HepG2 (cell line): ENCODE measurements around the gene CCDC17. TPM values are rescaled to one million over a fixed set of nuclear protein-coding genes. Genes with fewer than 3 reads are reported as not detected.

Experiments
- ATM ChIP-seq: fragments of 450-650 bp; IDR thresholded peaks from 2 replicates; pipeline ENCODE4 v1.7.1; 2017; ENCODE audit warnings: mild to moderate bottlenecking, borderline replicate concordance
- BRD4 ChIP-seq: sonication (generic); formaldehyde crosslinking; IDR thresholded peaks from 2 replicates; pipeline ENCODE4 v1.4.0; 2020; ENCODE audit warnings: missing genetic modification reagents
- EEA1 ChIP-seq: sonication (generic); formaldehyde crosslinking; IDR thresholded peaks from 2 replicates; pipeline ENCODE4 v1.5.1; 2020; ENCODE audit warnings: mild to moderate bottlenecking, missing genetic modification reagents, borderline replicate concordance
- EP300 ChIP-seq, 3 experiments: sonication (generic) in 1 of 3; formaldehyde crosslinking in 1 of 3; IDR thresholded peaks; 2 replicates each; pipeline versions ENCODE4 v1.5.1 to v1.6.1; 2011 to 2020; ENCODE audit warnings: low read depth in 2 of 3, low read length in 2 of 3, borderline replicate concordance in 1 of 3, improper control_type of control experiment in 1 of 3, mild to moderate bottlenecking in 1 of 3, missing genetic modification reagents in 1 of 3, moderate library complexity in 1 of 3
- FOXJ3 ChIP-seq: sonication (generic); formaldehyde crosslinking; IDR thresholded peaks from 2 replicates; pipeline ENCODE4 v1.4.0; 2020; ENCODE audit warnings: missing genetic modification reagents, mild to moderate bottlenecking, borderline replicate concordance
- KLF6 ChIP-seq: IDR thresholded peaks from 2 replicates; pipeline ENCODE4 v1.8.0; 2016; ENCODE audit warnings: missing biosample characterization, missing genetic modification reagents
- MXD4 ChIP-seq: IDR thresholded peaks from 2 replicates; pipeline ENCODE4 v1.6.1; 2016; ENCODE audit warnings: mild to moderate bottlenecking, missing biosample characterization, missing genetic modification reagents
- NR2F2 ChIP-seq: IDR thresholded peaks from 2 replicates; pipeline ENCODE4 v1.6.1; 2012; ENCODE audit warnings: low read depth, inconsistent platforms, borderline replicate concordance
- POLR2G ChIP-seq: fragments of 200-400 bp; formaldehyde crosslinking; IDR thresholded peaks from 2 replicates; pipeline ENCODE4 v1.6.1; 2018; ENCODE audit warnings: mild to moderate bottlenecking, low read depth, low read length, moderate library complexity
- RAD51 ChIP-seq: fragments of 450-650 bp; IDR thresholded peaks from 2 replicates; pipeline ENCODE4 v1.6.1; 2016; ENCODE audit warnings: borderline replicate concordance
- RFXAP ChIP-seq: sonication (generic); formaldehyde crosslinking; IDR thresholded peaks from 2 replicates; pipeline ENCODE4 v1.4.0; 2020; ENCODE audit warnings: missing genetic modification reagents, borderline replicate concordance
- SAP130 ChIP-seq: IDR thresholded peaks from 2 replicates; pipeline ENCODE4 v1.6.1; 2016; ENCODE audit warnings: low read depth
- SP5 ChIP-seq: IDR thresholded peaks from 2 replicates; pipeline ENCODE4 v1.6.1; 2016; ENCODE audit warnings: low read depth, borderline replicate concordance
- ZMYM2 ChIP-seq: sonication (generic); formaldehyde crosslinking; IDR thresholded peaks from 2 replicates; pipeline ENCODE4 v1.8.0; 2022; ENCODE audit warnings: mild to moderate bottlenecking, missing genetic modification reagents
- ZNF10 ChIP-seq: sonication (generic); formaldehyde crosslinking; IDR thresholded peaks from 2 replicates; pipeline ENCODE4 v1.4.0; 2020; ENCODE audit warnings: mild to moderate bottlenecking, low read depth, missing genetic modification reagents, borderline replicate concordance
- ZNF256 ChIP-seq: sonication (generic); formaldehyde crosslinking; conservative IDR thresholded peaks from 2 replicates; pipeline ENCODE4 v1.4.0; 2020; ENCODE audit warnings: missing genetic modification reagents
- ZNF337 ChIP-seq: sonication (generic); formaldehyde crosslinking; IDR thresholded peaks from 2 replicates; pipeline ENCODE4 v1.5.1; 2020; ENCODE audit warnings: missing genetic modification reagents, low read depth, mild to moderate bottlenecking, borderline replicate concordance
- ZNF441 ChIP-seq: sonication (generic); formaldehyde crosslinking; IDR thresholded peaks from 2 replicates; pipeline ENCODE4 v1.7.0; 2021; ENCODE audit warnings: missing genetic modification reagents, borderline replicate concordance
- ZNF614 ChIP-seq: IDR thresholded peaks from 2 replicates; pipeline ENCODE4 v1.6.1; 2018; ENCODE audit warnings: missing biosample characterization, missing genetic modification reagents, inconsistent platforms, borderline replicate concordance
- ZNF775 ChIP-seq: sonication (generic); formaldehyde crosslinking; IDR thresholded peaks from 2 replicates; pipeline ENCODE4 v1.4.0; 2020; ENCODE audit warnings: missing genetic modification reagents, mild to moderate bottlenecking, moderate library complexity, borderline replicate concordance
- ZNF891 ChIP-seq: sonication (generic); formaldehyde crosslinking; IDR thresholded peaks from 2 replicates; pipeline ENCODE4 v1.5.0; 2020; ENCODE audit warnings: mild to moderate bottlenecking, missing genetic modification reagents
- polyA plus RNA-seq, 8 experiments: library from polyadenylated mRNA; depleted of rRNA in 3 of 8; stranded (reverse) in 7 of 8; unstranded in 1 of 8; fragments of >200 nt; fragmentation: Illumina TruSeq in 4 of 8; extraction: Trizol in 4 of 8; gene quantifications; 2 replicates each; pipeline versions ENCODE4 v1.2.1 to v1.2.3, GENCODE V29; 2011 to 2016; ENCODE audit warnings: low read depth in 4 of 8, missing spikeins in 1 of 8, mixed read lengths in 1 of 8; ENCODE audit not compliant: insufficient read depth in 1 of 8
- total RNA-seq, 5 experiments: library from RNA; depleted of rRNA; stranded (reverse); fragments of >200 nt; fragmentation: Illumina TruSeq; extraction: Trizol; gene quantifications; 2 replicates each; pipeline ENCODE4 v1.2.3, GENCODE V29; 2016; ENCODE audit warnings: low read depth in 1 of 5
- TF ChIP-seq, protein P1 (sequence below): sonication (generic); formaldehyde crosslinking; IDR thresholded peaks from 2 replicates; pipeline ENCODE4 v1.4.0; 2020; ENCODE audit warnings: mild to moderate bottlenecking, missing genetic modification reagents
- TF ChIP-seq, protein P2 (sequence below): sonication (generic); formaldehyde crosslinking; IDR thresholded peaks from 2 replicates; pipeline ENCODE4 v1.9.0; 2022; ENCODE audit warnings: missing genetic modification reagents, mild to moderate bottlenecking, borderline replicate concordance
- TF ChIP-seq, protein P3 (sequence below): sonication (generic); formaldehyde crosslinking; conservative IDR thresholded peaks from 2 replicates; pipeline ENCODE4 v1.4.0; 2020; ENCODE audit warnings: missing genetic modification reagents
- TF ChIP-seq, protein P4 (sequence below): sonication (generic); formaldehyde crosslinking; IDR thresholded peaks from 2 replicates; pipeline ENCODE4 v1.5.0; 2020; ENCODE audit warnings: mild to moderate bottlenecking, low read depth, missing genetic modification reagents, borderline replicate concordance

Gene CCDC17
- total and polyA plus RNA-seq, 2 of the 13 experiments (the other 11 are each of a cell fraction or from before 2014, with no cell fraction given): 1.5 to 3.3 TPM

DNA sequence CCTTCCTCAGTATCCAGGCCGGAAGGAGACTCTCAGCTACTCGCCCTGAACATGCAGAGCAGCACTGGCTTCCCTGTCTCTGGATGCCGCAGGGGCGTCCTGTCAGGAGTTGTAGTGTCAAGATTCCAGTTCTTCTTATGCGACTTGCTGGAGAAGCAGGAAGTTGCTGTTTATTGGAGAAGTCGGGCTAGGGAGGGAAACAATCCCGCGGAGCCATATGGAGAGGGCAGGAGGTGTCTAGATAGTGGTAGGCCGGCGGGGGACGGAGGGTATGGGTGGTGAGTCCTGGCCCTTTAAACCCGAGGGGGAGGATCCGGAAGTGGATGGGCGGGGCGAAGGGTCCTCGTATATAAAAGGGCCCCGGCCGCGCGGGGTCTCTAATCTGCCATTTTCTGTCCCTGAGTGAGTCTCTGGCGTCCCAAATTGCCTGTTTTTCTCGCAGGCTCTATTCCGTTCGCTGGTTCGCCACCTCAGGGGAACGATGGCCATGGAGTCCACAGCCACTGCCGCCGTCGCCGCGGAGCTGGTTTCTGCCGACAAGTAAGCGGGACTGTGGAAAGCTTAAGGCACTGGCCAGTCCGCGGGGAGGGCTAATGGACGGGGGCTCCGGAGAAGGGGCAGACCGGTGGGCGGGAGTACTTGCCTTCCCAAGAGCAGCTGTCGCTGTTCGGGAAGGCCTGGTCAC lies 40.0 kb downstream of the CCDC17 start, which contains the start of gene NASP (continued):
- TF ChIP-seq, protein P1, sequence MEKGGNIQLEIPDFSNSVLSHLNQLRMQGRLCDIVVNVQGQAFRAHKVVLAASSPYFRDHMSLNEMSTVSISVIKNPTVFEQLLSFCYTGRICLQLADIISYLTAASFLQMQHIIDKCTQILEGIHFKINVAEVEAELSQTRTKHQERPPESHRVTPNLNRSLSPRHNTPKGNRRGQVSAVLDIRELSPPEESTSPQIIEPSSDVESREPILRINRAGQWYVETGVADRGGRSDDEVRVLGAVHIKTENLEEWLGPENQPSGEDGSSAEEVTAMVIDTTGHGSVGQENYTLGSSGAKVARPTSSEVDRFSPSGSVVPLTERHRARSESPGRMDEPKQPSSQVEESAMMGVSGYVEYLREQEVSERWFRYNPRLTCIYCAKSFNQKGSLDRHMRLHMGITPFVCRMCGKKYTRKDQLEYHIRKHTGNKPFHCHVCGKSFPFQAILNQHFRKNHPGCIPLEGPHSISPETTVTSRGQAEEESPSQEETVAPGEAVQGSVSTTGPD (CRISPR knock-in tag): no peak
- TF ChIP-seq BRD4: 0 out of 2 replicates have a peak, but pooled peaks have one; percentile 58
- TF ChIP-seq ZNF614 (CRISPR knock-in tag): 0 out of 2 replicates have a peak, but pooled peaks have one; percentile 13
- 0 out of 2 replicates have a peak, but pooled peaks have one; percentile 47 for TF ChIP-seq ZMYM2 (CRISPR knock-in tag)
- TF ChIP-seq ZNF891 (CRISPR knock-in tag): peak; percentile 28; the same call in 1 of the 2 replicates
- TF ChIP-seq ZNF337 (CRISPR knock-in tag): no peak
- peak; percentile 53; the same call in 1 of the 2 replicates for TF ChIP-seq ZNF441 (CRISPR knock-in tag)
- no peak for TF ChIP-seq NR2F2
- no peak for TF ChIP-seq ZNF775 (CRISPR knock-in tag)
- peak; percentile 12; the same call in 1 of the 2 replicates for TF ChIP-seq MXD4 (CRISPR knock-in tag)
- TF ChIP-seq ZNF10 (CRISPR knock-in tag): no peak
- TF ChIP-seq, protein P2, sequence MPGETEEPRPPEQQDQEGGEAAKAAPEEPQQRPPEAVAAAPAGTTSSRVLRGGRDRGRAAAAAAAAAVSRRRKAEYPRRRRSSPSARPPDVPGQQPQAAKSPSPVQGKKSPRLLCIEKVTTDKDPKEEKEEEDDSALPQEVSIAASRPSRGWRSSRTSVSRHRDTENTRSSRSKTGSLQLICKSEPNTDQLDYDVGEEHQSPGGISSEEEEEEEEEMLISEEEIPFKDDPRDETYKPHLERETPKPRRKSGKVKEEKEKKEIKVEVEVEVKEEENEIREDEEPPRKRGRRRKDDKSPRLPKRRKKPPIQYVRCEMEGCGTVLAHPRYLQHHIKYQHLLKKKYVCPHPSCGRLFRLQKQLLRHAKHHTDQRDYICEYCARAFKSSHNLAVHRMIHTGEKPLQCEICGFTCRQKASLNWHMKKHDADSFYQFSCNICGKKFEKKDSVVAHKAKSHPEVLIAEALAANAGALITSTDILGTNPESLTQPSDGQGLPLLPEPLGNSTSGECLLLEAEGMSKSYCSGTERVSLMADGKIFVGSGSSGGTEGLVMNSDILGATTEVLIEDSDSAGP (CRISPR knock-in tag): peak; percentile 100
- no peak for TF ChIP-seq RAD51
- TF ChIP-seq EEA1 (CRISPR knock-in tag): no peak; the same call in 1 of the 2 replicates
- peak; percentile 99 for TF ChIP-seq RFXAP
- TF ChIP-seq, protein P3, sequence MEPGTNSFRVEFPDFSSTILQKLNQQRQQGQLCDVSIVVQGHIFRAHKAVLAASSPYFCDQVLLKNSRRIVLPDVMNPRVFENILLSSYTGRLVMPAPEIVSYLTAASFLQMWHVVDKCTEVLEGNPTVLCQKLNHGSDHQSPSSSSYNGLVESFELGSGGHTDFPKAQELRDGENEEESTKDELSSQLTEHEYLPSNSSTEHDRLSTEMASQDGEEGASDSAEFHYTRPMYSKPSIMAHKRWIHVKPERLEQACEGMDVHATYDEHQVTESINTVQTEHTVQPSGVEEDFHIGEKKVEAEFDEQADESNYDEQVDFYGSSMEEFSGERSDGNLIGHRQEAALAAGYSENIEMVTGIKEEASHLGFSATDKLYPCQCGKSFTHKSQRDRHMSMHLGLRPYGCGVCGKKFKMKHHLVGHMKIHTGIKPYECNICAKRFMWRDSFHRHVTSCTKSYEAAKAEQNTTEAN (CRISPR knock-in tag): no peak
- no peak for TF ChIP-seq SP5 (CRISPR knock-in tag)
- TF ChIP-seq, protein P4, sequence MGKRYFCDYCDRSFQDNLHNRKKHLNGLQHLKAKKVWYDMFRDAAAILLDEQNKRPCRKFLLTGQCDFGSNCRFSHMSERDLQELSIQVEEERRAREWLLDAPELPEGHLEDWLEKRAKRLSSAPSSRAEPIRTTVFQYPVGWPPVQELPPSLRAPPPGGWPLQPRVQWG (CRISPR knock-in tag): 0 out of 2 replicates have a peak, but pooled peaks have one; percentile 36
- peak in 1 of 2 experiments; percentile 5; a peak in 1 of 4 replicates for TF ChIP-seq EP300 (IDR thresholded peaks at IDR 0.05; ENCODE audit: low read depth in 2 of 2, low read length in 2 of 2)
- no peak for TF ChIP-seq EP300 (CRISPR knock-in tag; IDR thresholded peaks at IDR 0.05; ENCODE audit: borderline replicate concordance)
- no peak for TF ChIP-seq ATM
- peak; percentile 14; the same call in 1 of the 2 replicates for TF ChIP-seq KLF6 (CRISPR knock-in tag)
- peak; percentile 59 for TF ChIP-seq SAP130 (CRISPR knock-in tag)
- peak; percentile 99 for TF ChIP-seq POLR2G
- TF ChIP-seq FOXJ3 (CRISPR knock-in tag): no peak
- no peak; the same call in 1 of the 2 replicates for TF ChIP-seq ZNF256 (CRISPR knock-in tag)
